Neural cell (in vitro differentiated cells): ENCODE results near the gene ME2. TPM values are rescaled to one million over a fixed set of nuclear protein-coding genes. Genes with fewer than 3 reads are reported as not detected.
A peak's percentile ranks its signal among the peaks of the same experiment; 100 is the strongest.

Experiments
- H2AFZ ChIP-seq: fragments of 200-600, 300-800 bp; sonication (generic), shearing (Covaris generic); 2 replicates; pipeline ENCODE4 v1.6.0; 2014; ENCODE audit warnings: low read depth, mild to moderate bottlenecking, antibody characterized with exemption, low read length, moderate library complexity
- H3F3A ChIP-seq: fragments of 200-600 bp; shearing (Covaris generic); 2 replicates; pipeline ENCODE4 v1.6.1; 2016; ENCODE audit warnings: mild to moderate bottlenecking, moderate library complexity, mixed read lengths, antibody characterized with exemption, low read length; ENCODE audit not compliant: insufficient read depth, poor library complexity, severe bottlenecking
- H3K27ac ChIP-seq: fragments of 200-600, 300-800 bp; sonication (generic), shearing (Covaris generic); 2 replicates; pipeline ENCODE4 v1.5.1; 2014; ENCODE audit warnings: mild to moderate bottlenecking, low read length, moderate library complexity
- H3K27me3 ChIP-seq: fragments of 300-800, 200-600 bp; sonication (generic), shearing (Covaris generic); 2 replicates; pipeline ENCODE4 v1.6.0; 2014; ENCODE audit warnings: mild to moderate bottlenecking, low read depth, low read length, moderate library complexity; ENCODE audit not compliant: insufficient read depth
- H3K36me3 ChIP-seq: fragments of 300-800, 200-600 bp; sonication (generic), shearing (Covaris generic); 2 replicates; pipeline ENCODE4 v1.5.1; 2014; ENCODE audit warnings: mild to moderate bottlenecking, antibody characterized with exemption, low read length, moderate library complexity; ENCODE audit not compliant: insufficient read depth
- H3K4me2 ChIP-seq: fragments of 300-800, 200-600 bp; sonication (generic), shearing (Covaris generic); 2 replicates; pipeline ENCODE4 v1.6.0; 2014; ENCODE audit warnings: mild to moderate bottlenecking, low read length
- H3K4me3 ChIP-seq: fragments of 300-800, 200-600 bp; sonication (generic), shearing (Covaris generic); 2 replicates; pipeline ENCODE4 v1.5.1; 2014; ENCODE audit warnings: mild to moderate bottlenecking, low read length, moderate library complexity
- H3K79me2 ChIP-seq: fragments of 200-600 bp; shearing (Covaris generic); replicated peaks from 2 replicates; pipeline ENCODE4 v1.6.0; 2014; ENCODE audit warnings: mild to moderate bottlenecking, low read length, moderate library complexity; ENCODE audit not compliant: insufficient read depth
- H3K9ac ChIP-seq: fragments of 300-800, 200-600 bp; sonication (generic), shearing (Covaris generic); 2 replicates; pipeline ENCODE4 v1.6.1; 2016; ENCODE audit warnings: mild to moderate bottlenecking, low read length, mixed read lengths
- H3K9me2 ChIP-seq: fragments of 200-600 bp; shearing (Covaris generic); 2 replicates; pipeline ENCODE4 v1.6.1; 2016; ENCODE audit warnings: mild to moderate bottlenecking, low read length, mixed read lengths; ENCODE audit not compliant: insufficient read depth
- H3K9me3 ChIP-seq: fragments of 200-600, 300-800 bp; sonication (generic), shearing (Covaris generic); 2 replicates; pipeline ENCODE4 v1.6.1; 2016; ENCODE audit warnings: mild to moderate bottlenecking, mixed run types, low read length, moderate library complexity, mixed read lengths
- H4K20me1 ChIP-seq: fragments of 200-600 bp; shearing (Covaris generic); 2 replicates; pipeline ENCODE4 v1.6.1; 2016; ENCODE audit warnings: mild to moderate bottlenecking, mixed run types; ENCODE audit not compliant: insufficient read depth
- EP300 ChIP-seq: fragments of 450-650 bp; conservative IDR thresholded peaks from 2 replicates; pipeline ENCODE4 v1.6.1; 2014; ENCODE audit warnings: antibody characterized with exemption, mild to moderate bottlenecking, moderate library complexity; ENCODE audit not compliant: poor library complexity, severe bottlenecking
- EZH2 ChIP-seq: fragments of 200-600, 300-800 bp; shearing (Covaris generic), sonication (generic); IDR thresholded peaks from 2 replicates; pipeline ENCODE4 v1.6.1; 2014; ENCODE audit warnings: antibody characterized with exemption, low read length, borderline replicate concordance, mild to moderate bottlenecking; ENCODE audit not compliant: insufficient read depth, poor library complexity, severe bottlenecking
- MXI1 ChIP-seq: fragments of 450-650 bp; conservative IDR thresholded peaks from 2 replicates; pipeline ENCODE4 v1.6.1; 2014; ENCODE audit warnings: antibody characterized with exemption, mild to moderate bottlenecking; ENCODE audit not compliant: poor library complexity, severe bottlenecking
- POLR2AphosphoS5 ChIP-seq: IDR thresholded peaks from 2 replicates; pipeline ENCODE4 v1.6.1; 2012
- RAD21 ChIP-seq: fragments of 450-650 bp; conservative IDR thresholded peaks from 2 replicates; pipeline ENCODE4 v1.6.1; 2014; ENCODE audit warnings: antibody characterized with exemption, mild to moderate bottlenecking, moderate library complexity
- REST ChIP-seq: IDR thresholded peaks from 2 replicates; pipeline ENCODE4 v1.6.1; 2012; ENCODE audit warnings: borderline replicate concordance
- SMC3 ChIP-seq: fragments of 450-650 bp; conservative IDR thresholded peaks from 2 replicates; pipeline ENCODE4 v1.6.1; 2014; ENCODE audit warnings: antibody characterized with exemption, mild to moderate bottlenecking, moderate library complexity; ENCODE audit not compliant: poor library complexity
- TAF1 ChIP-seq: IDR thresholded peaks from 2 replicates; pipeline ENCODE4 v1.6.1; 2012; ENCODE audit warnings: low read depth
- polyA plus RNA-seq: library from polyadenylated mRNA; depleted of rRNA; stranded (reverse); fragments of >200 nt; gene quantifications from 2 replicates; pipeline ENCODE4 v1.2.3, GENCODE V29; 2014
- TF ChIP-seq, protein P1 (sequence below): fragments of 450-650 bp; IDR thresholded peaks from 2 replicates; pipeline ENCODE4 v1.5.1; 2014; ENCODE audit warnings: antibody characterized with exemption, mild to moderate bottlenecking, moderate library complexity; ENCODE audit not compliant: poor library complexity, severe bottlenecking

ME2 gene
- polyA plus RNA-seq, 1 donor from 2014 or later, result 76.2 TPM

- H3K79me2 ChIP-seq, result peaks cover 24% of the 10 kb centered on the region
- TF ChIP-seq TAF1 (no peak), RAD21 (no peak), POLR2AphosphoS5 (no peak), REST (no peak), SMC3 (no peak), MXI1 (no peak), EP300 (no peak), EZH2 (no peak)
- TF ChIP-seq, protein P1, sequence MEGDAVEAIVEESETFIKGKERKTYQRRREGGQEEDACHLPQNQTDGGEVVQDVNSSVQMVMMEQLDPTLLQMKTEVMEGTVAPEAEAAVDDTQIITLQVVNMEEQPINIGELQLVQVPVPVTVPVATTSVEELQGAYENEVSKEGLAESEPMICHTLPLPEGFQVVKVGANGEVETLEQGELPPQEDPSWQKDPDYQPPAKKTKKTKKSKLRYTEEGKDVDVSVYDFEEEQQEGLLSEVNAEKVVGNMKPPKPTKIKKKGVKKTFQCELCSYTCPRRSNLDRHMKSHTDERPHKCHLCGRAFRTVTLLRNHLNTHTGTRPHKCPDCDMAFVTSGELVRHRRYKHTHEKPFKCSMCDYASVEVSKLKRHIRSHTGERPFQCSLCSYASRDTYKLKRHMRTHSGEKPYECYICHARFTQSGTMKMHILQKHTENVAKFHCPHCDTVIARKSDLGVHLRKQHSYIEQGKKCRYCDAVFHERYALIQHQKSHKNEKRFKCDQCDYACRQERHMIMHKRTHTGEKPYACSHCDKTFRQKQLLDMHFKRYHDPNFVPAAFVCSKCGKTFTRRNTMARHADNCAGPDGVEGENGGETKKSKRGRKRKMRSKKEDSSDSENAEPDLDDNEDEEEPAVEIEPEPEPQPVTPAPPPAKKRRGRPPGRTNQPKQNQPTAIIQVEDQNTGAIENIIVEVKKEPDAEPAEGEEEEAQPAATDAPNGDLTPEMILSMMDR, result no peak
- no peaks in the 10 kb centered on the region for H4K20me1 ChIP-seq
- H3K9me2 ChIP-seq, result no peaks in the 10 kb centered on the region
- H3K27ac ChIP-seq, result peak overlapping the region; percentile 71
- no peaks in the 10 kb centered on the region for H3K36me3 ChIP-seq
- peaks cover 4% of the 10 kb centered on the region for H3F3A ChIP-seq
- peak overlapping the region; percentile 33 for H3K4me2 ChIP-seq
- H2AFZ ChIP-seq, result peak overlapping the region; percentile 65
- peak overlapping the region; percentile 86 for H3K4me3 ChIP-seq
- H3K9ac ChIP-seq, result peak overlapping the region; percentile 74
- no peaks in the 10 kb centered on the region for H3K9me3 ChIP-seq
- H3K27me3 ChIP-seq, result no peaks in the 10 kb centered on the region
These were observed 1.2 kb upstream of the ME2 start for GRCh38 chr18:50877545-50878265.

DNA sequence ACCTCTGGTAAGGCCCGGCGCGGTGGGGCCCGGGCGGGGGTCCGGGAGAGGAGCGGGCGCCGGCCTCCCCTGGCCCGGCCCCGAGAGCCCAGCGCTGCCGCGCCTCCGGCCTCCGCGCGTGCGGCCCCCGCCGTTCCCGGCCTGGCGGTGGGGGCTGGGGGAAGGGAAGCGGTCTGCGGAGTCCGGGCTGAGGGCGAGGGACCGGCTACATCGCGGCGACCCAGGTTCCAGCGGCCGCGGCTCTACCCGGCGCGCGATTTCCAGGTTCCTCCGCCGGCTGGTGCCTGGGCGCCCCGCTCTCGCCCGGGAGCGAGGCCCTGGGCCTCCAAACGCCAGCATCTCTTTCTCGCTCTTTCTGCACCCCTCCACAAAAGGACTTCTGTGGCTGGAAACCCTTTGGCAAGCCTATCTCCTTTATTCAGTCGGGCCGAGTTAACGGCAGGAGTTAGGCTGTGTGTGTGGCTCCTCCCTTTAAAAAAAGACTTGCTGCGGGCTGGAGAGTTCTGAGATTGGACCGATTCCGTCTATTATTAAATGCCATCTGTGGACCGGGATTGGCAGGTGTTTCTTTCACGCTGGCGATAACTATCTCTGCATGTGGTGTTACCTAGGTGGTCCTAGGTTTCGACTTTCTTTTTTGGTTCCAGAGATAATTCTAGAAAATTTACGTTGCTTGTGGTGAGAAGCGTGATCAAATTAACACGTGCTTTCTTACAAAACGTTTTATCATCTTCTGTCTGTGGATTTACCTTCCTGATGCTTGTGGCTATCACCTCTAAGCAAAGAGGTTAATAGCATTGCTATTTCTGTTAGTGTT lies 592 bp downstream of the ME2 start:
- H2AFZ ChIP-seq, result peak overlapping the region; percentile 18
- no peaks in the 10 kb centered on the region for H3K9me3 ChIP-seq
- H3K79me2 ChIP-seq, result peaks cover 40% of the 10 kb centered on the region

More for the DNA sequence above, 592 bp downstream of the ME2 start:
- Histone ChIP-seq H3K9me2 (no peaks in the 10 kb centered on the region), H3F3A (peaks cover 4% of the 10 kb centered on the region), H3K9ac (peak overlapping the region; percentile 74), H3K36me3 (no peaks in the 10 kb centered on the region), H3K27me3 (no peaks in the 10 kb centered on the region), H3K27ac (peak overlapping the region; percentile 71), H3K4me3 (peak overlapping the region; percentile 86), H4K20me1 (no peaks in the 10 kb centered on the region), H3K4me2 (peak overlapping the region; percentile 82)
- peak; percentile 10 for TF ChIP-seq REST
- no peak for TF ChIP-seq SMC3
